Neural progenitor cell (in vitro differentiated cells): ENCODE results near the gene KCNK3. TPM values are rescaled to one million over a fixed set of nuclear protein-coding genes. Genes with fewer than 3 reads are reported as not detected.

ENCODE experiments used
- DNase-seq: peaks from one replicate; pipeline ENCODE4 v3.0.0-alpha.2; 2016; ENCODE audit warnings: low spot score
- H2AFZ ChIP-seq: fragments of 200-600 bp; sonication (generic); replicated peaks from 2 replicates; pipeline ENCODE4 v1.6.1; 2016; ENCODE audit warnings: antibody characterized with exemption
- H3F3A ChIP-seq: fragments of 200-600 bp; sonication (generic); 2 replicates; pipeline ENCODE4 v1.6.1; 2016; ENCODE audit warnings: antibody characterized with exemption, low read depth
- H3K27ac ChIP-seq: fragments of 200-600 bp; sonication (generic); 2 replicates; pipeline ENCODE4 v1.5.1; 2016; ENCODE audit warnings: mild to moderate bottlenecking
- H3K27me3 ChIP-seq: fragments of 200-600 bp; sonication (generic); 2 replicates; pipeline ENCODE4 v1.6.1; 2016; ENCODE audit warnings: mild to moderate bottlenecking, moderate library complexity
- H3K36me3 ChIP-seq: fragments of 200-600 bp; sonication (generic); 2 replicates; pipeline ENCODE4 v1.5.1; 2016
- H3K4me1 ChIP-seq: fragments of 200-600 bp; sonication (generic); 2 replicates; pipeline ENCODE4 v1.6.1; 2016; ENCODE audit warnings: mixed run types
- H3K4me2 ChIP-seq: fragments of 200-600 bp; sonication (generic); 2 replicates; pipeline ENCODE4 v1.6.1; 2016
- H3K4me3 ChIP-seq: fragments of 200-600 bp; sonication (generic); 2 replicates; pipeline ENCODE4 v1.5.1; 2016
- H3K79me2 ChIP-seq: fragments of 200-600 bp; sonication (generic); 2 replicates; pipeline ENCODE4 v1.6.1; 2016; ENCODE audit warnings: low read depth
- H3K9ac ChIP-seq: fragments of 200-600 bp; sonication (generic); 2 replicates; pipeline ENCODE4 v1.6.1; 2016
- H3K9me3 ChIP-seq: fragments of 200-600 bp; sonication (generic); 2 replicates; pipeline ENCODE4 v1.5.1; 2016; ENCODE audit warnings: low read depth
- H4K20me1 ChIP-seq: fragments of 200-600 bp; sonication (generic); 2 replicates; pipeline ENCODE4 v1.6.1; 2016; ENCODE audit warnings: low read depth
- H3K27ac Mint-ChIP-seq: 3 replicates; pipeline ENCODE4 v1.8.0; 2021; ENCODE audit warnings: mixed read lengths
- H3K27me3 Mint-ChIP-seq: 2 replicates; pipeline ENCODE4 v1.8.0; 2022; ENCODE audit warnings: low read depth, mild to moderate bottlenecking, inconsistent platforms, moderate library complexity, mixed read lengths; ENCODE audit not compliant: insufficient read depth
- H3K36me3 Mint-ChIP-seq: 3 replicates; pipeline ENCODE4 v1.8.0; 2021; ENCODE audit warnings: mixed read lengths
- H3K4me1 Mint-ChIP-seq: 3 replicates; pipeline ENCODE4 v1.8.0; 2021; ENCODE audit warnings: mixed read lengths
- H3K4me3 Mint-ChIP-seq: 3 replicates; pipeline ENCODE4 v1.8.0; 2021; ENCODE audit warnings: mild to moderate bottlenecking, moderate library complexity, mixed read lengths
- H3K9me3 Mint-ChIP-seq: 3 replicates; pipeline ENCODE4 v1.8.0; 2020; ENCODE audit warnings: mixed read lengths
- CTCF ChIP-seq: fragments of 200-600 bp; sonication (generic); IDR thresholded peaks from 2 replicates; pipeline ENCODE4 v1.5.1; 2017; ENCODE audit warnings: antibody characterized with exemption, mild to moderate bottlenecking
- EZH2 ChIP-seq: fragments of 200-600 bp; sonication (generic); IDR thresholded peaks from 2 replicates; pipeline ENCODE4 v1.6.1; 2017; ENCODE audit warnings: antibody characterized with exemption, mild to moderate bottlenecking, moderate library complexity
- EZH2phosphoT487 ChIP-seq: fragments of 200-600 bp; sonication (generic); IDR thresholded peaks from 2 replicates; pipeline ENCODE4 v1.6.1; 2017; ENCODE audit warnings: antibody characterized with exemption
- total RNA-seq: library from RNA; depleted of rRNA; stranded (reverse); fragments of >200 nt; gene quantifications from 2 replicates; pipeline ENCODE4 v1.2.3, GENCODE V29; 2015; ENCODE audit warnings: low replicate concordance

Gene KCNK3
- total RNA-seq: not detected in 2 replicates

- H3K4me1 ChIP-seq: peaks cover 17% of the 10 kb centered on the region
- H2AFZ ChIP-seq: peak within 1 kb of the TSS; percentile 85
- Mint-ChIP-seq H3K4me1 (peaks cover 20% of the 10 kb centered on the region), H3K27me3 (peaks cover 39% of the 10 kb centered on the region), H3K9me3 (peaks cover 3% of the 10 kb centered on the region), H3K27ac (peak within 1 kb of the TSS; percentile 25), H3K4me3 (peak within 1 kb of the TSS; percentile 78), H3K36me3 (no peaks in the 10 kb centered on the region)
- peak within 1 kb of the TSS; percentile 43 for H3K4me3 ChIP-seq
- H3K36me3 ChIP-seq: no peaks in the 10 kb centered on the region
- H4K20me1 ChIP-seq: peaks cover 24% of the 10 kb centered on the region
- peaks cover 16% of the 10 kb centered on the region for H3F3A ChIP-seq
- no peaks in the 10 kb centered on the region for H3K9me3 ChIP-seq
- H3K9ac ChIP-seq: no peak within 1 kb of the TSS
- TF ChIP-seq CTCF (no peak), EZH2phosphoT487 (no peak), EZH2 (no peak)
- H3K27me3 ChIP-seq: peaks cover 89% of the 10 kb centered on the region
- H3K79me2 ChIP-seq: no peaks in the 10 kb centered on the region
- H3K4me2 ChIP-seq: peak within 1 kb of the TSS; percentile 94
- DNase-seq: peak; percentile 92
- no peak within 1 kb of the TSS for H3K27ac ChIP-seq
These were observed at the start of gene KCNK3 for GRCh38 chr2:26692279-26692896. KCNK3 (plus strand) TSS chr2:26692722; CDS start chr2:26692876, 154 bp downstream.

GRCh38 chr2:26644188-26644835, 48.2 kb upstream of the KCNK3 start:
- TF ChIP-seq EZH2phosphoT487 (no peak), EZH2 (no peak), CTCF (no peak)
- H3K4me3 ChIP-seq: no peak overlapping the region
- no peak overlapping the region for H3K27ac ChIP-seq
- no peak overlapping the region for H2AFZ ChIP-seq
- peaks cover 6% of the 10 kb centered on the region for H3K27me3 ChIP-seq
- H4K20me1 ChIP-seq: no peaks in the 10 kb centered on the region
- no peaks in the 10 kb centered on the region for H3K79me2 ChIP-seq
- Mint-ChIP-seq H3K4me1 (peaks cover 61% of the 10 kb centered on the region), H3K27me3 (peaks cover 15% of the 10 kb centered on the region), H3K36me3 (no peaks in the 10 kb centered on the region), H3K27ac (no peak overlapping the region), H3K4me3 (no peak overlapping the region), H3K9me3 (no peaks in the 10 kb centered on the region)
- peaks cover 25% of the 10 kb centered on the region for H3F3A ChIP-seq
- H3K4me1 ChIP-seq: peaks cover 37% of the 10 kb centered on the region
- no peaks in the 10 kb centered on the region for H3K36me3 ChIP-seq
- no peak for DNase-seq
- H3K9me3 ChIP-seq: no peaks in the 10 kb centered on the region
- no peak overlapping the region for H3K4me2 ChIP-seq
- no peak overlapping the region for H3K9ac ChIP-seq

GRCh38 chr2:26645762-26646161, 46.8 kb upstream of the KCNK3 start:
- Histone ChIP-seq H3K4me1 (peaks cover 37% of the 10 kb centered on the region), H3F3A (peaks cover 25% of the 10 kb centered on the region), H2AFZ (no peak overlapping the region), H3K9me3 (no peaks in the 10 kb centered on the region), H3K9ac (no peak overlapping the region), H3K27ac (no peak overlapping the region), H3K36me3 (no peaks in the 10 kb centered on the region), H4K20me1 (no peaks in the 10 kb centered on the region), H3K4me3 (no peak overlapping the region), H3K27me3 (peaks cover 6% of the 10 kb centered on the region), H3K4me2 (no peak overlapping the region), H3K79me2 (no peaks in the 10 kb centered on the region)
- H3K27me3 Mint-ChIP-seq: peaks cover 20% of the 10 kb centered on the region
- H3K27ac Mint-ChIP-seq: no peak overlapping the region
- H3K4me3 Mint-ChIP-seq: no peak overlapping the region
- peaks cover 55% of the 10 kb centered on the region for H3K4me1 Mint-ChIP-seq
- no peaks in the 10 kb centered on the region for H3K36me3 Mint-ChIP-seq
- DNase-seq: no peak
- peaks cover 6% of the 10 kb centered on the region for H3K9me3 Mint-ChIP-seq
- TF ChIP-seq EZH2phosphoT487 (no peak), CTCF (no peak), EZH2 (no peak)
